ENCODE measurements around the gene PPP2R5C.
A peak's percentile ranks its signal among the peaks of the same experiment; 100 is the strongest.

PPP2R5C gene

GRCh38 chr14:101893759-101894158 lies 132.2 kb downstream of the PPP2R5C start:
- TF ChIP-seq NFIC (IDR thresholded peaks at IDR 0.05) (no peak), TEAD4 (IDR thresholded peaks at IDR 0.05) (no peak), TCF12 (IDR thresholded peaks at IDR 0.05; ENCODE audit: low read depth) (no peak)

DNA sequence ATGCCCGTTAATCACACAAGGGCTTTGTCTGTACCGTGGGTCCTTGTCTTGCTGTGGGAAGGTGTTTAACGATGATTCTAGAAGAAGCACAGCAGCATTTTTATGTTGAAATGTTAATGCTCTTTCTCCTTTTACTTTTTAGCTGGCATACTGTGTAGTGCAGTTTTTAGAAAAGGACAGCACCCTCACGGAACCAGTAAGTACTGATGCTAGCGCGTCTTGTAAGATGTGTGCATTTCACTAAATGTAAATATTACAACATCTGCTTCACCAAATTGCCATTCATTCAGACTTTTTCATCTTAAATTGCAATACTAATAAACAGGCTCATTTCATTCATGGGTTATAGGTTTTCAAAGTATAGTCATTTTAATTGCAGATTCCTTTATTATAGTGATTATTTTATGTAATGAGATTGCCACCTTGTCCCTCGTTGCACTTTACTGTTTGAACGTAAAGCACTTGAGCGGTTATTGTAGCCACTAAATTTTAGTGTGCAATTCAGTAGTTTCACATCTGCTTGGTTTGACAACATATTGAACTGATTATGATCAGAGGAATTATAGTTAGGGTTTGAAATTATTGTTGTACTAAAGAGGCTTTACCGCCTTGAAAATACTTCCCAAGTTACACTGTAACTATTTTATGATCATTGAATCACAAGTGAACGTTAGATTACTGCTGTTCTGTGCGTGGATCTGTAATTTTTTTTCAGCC lies 133.0 kb downstream of the PPP2R5C start:
- TF ChIP-seq RAD21 (IDR thresholded peaks at IDR 0.05; ENCODE audit: low read depth) (no peak), NFIC (IDR thresholded peaks at IDR 0.05) (no peak), CREB1 (IDR thresholded peaks at IDR 0.05; ENCODE audit: low read depth) (no peak), TAF1 (IDR thresholded peaks at IDR 0.05; ENCODE audit: low read depth) (no peak), FOXM1 (IDR thresholded peaks at IDR 0.05; ENCODE audit: borderline replicate concordance, low read depth) (no peak), ZBTB7A (IDR thresholded peaks at IDR 0.05; ENCODE audit: low read depth) (no peak), EP300 (IDR thresholded peaks at IDR 0.05; ENCODE audit: borderline replicate concordance) (no peak), TEAD4 (IDR thresholded peaks at IDR 0.05) (no peak), CEBPB (IDR thresholded peaks at IDR 0.05) (no peak), EGR1 (IDR thresholded peaks at IDR 0.05) (no peak), MAX (IDR thresholded peaks at IDR 0.05) (no peak), TCF12 (IDR thresholded peaks at IDR 0.05; ENCODE audit: low read depth) (no peak), YY1 (IDR thresholded peaks at IDR 0.05; ENCODE audit: low read depth) (no peak)
- TF ChIP-seq, protein P1, sequence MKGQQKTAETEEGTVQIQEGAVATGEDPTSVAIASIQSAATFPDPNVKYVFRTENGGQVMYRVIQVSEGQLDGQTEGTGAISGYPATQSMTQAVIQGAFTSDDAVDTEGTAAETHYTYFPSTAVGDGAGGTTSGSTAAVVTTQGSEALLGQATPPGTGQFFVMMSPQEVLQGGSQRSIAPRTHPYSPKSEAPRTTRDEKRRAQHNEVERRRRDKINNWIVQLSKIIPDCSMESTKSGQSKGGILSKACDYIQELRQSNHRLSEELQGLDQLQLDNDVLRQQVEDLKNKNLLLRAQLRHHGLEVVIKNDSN (IDR thresholded peaks at IDR 0.05): no peak
- TF ChIP-seq, protein P2, sequence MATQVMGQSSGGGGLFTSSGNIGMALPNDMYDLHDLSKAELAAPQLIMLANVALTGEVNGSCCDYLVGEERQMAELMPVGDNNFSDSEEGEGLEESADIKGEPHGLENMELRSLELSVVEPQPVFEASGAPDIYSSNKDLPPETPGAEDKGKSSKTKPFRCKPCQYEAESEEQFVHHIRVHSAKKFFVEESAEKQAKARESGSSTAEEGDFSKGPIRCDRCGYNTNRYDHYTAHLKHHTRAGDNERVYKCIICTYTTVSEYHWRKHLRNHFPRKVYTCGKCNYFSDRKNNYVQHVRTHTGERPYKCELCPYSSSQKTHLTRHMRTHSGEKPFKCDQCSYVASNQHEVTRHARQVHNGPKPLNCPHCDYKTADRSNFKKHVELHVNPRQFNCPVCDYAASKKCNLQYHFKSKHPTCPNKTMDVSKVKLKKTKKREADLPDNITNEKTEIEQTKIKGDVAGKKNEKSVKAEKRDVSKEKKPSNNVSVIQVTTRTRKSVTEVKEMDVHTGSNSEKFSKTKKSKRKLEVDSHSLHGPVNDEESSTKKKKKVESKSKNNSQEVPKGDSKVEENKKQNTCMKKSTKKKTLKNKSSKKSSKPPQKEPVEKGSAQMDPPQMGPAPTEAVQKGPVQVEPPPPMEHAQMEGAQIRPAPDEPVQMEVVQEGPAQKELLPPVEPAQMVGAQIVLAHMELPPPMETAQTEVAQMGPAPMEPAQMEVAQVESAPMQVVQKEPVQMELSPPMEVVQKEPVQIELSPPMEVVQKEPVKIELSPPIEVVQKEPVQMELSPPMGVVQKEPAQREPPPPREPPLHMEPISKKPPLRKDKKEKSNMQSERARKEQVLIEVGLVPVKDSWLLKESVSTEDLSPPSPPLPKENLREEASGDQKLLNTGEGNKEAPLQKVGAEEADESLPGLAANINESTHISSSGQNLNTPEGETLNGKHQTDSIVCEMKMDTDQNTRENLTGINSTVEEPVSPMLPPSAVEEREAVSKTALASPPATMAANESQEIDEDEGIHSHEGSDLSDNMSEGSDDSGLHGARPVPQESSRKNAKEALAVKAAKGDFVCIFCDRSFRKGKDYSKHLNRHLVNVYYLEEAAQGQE (IDR thresholded peaks at IDR 0.05; ENCODE audit: low read depth): no peak

- TF ChIP-seq CEBPB (IDR thresholded peaks at IDR 0.05) (peak; percentile 69; the same call in 1 of the 2 replicates), TEAD4 (IDR thresholded peaks at IDR 0.05) (no peak)
Measured at GRCh38 chr14:101895256-101895655, 133.7 kb downstream of the PPP2R5C start.

GRCh38 chr14:101897326-101897725 lies 135.8 kb downstream of the PPP2R5C start:
- no peak for TF ChIP-seq FOXM1 (IDR thresholded peaks at IDR 0.05; ENCODE audit: borderline replicate concordance, low read depth)
- TF ChIP-seq CEBPB (IDR thresholded peaks at IDR 0.05): no peak
- TF ChIP-seq TCF12 (IDR thresholded peaks at IDR 0.05; ENCODE audit: low read depth): no peak
- TF ChIP-seq, protein P2 (IDR thresholded peaks at IDR 0.05; ENCODE audit: low read depth): no peak
- no peak for TF ChIP-seq EGR1 (IDR thresholded peaks at IDR 0.05)

DNA sequence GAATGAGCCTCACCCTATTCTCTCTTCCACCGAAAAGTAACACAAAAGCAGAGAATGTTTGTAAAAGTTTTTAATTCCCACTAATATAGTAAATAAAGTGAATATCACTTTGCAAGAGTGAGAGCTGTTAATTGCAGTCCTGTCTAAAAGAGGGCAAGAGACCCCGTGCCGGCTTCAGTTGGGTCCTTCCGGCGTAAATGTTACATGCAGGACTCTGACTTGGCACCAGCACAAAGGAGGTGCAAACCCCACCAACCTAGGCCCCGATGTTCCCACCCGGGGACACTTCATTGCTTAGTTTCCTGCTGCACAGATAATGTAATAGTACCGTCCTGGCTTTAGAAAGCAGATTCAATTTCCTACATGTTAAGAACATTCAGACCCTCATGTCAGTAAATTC lies 136.9 kb downstream of the PPP2R5C start:
- no peak for TF ChIP-seq CREB1 (IDR thresholded peaks at IDR 0.05; ENCODE audit: low read depth)
- no peak for TF ChIP-seq NFIC (IDR thresholded peaks at IDR 0.05)
- no peak for TF ChIP-seq YY1 (IDR thresholded peaks at IDR 0.05; ENCODE audit: low read depth)
- TF ChIP-seq MAX (IDR thresholded peaks at IDR 0.05): no peak

- TF ChIP-seq, protein P2 (IDR thresholded peaks at IDR 0.05; ENCODE audit: low read depth): no peak
- TF ChIP-seq NFIC (IDR thresholded peaks at IDR 0.05) (no peak), ZBTB7A (IDR thresholded peaks at IDR 0.05; ENCODE audit: low read depth) (no peak), TEAD4 (IDR thresholded peaks at IDR 0.05) (no peak), RAD21 (IDR thresholded peaks at IDR 0.05; ENCODE audit: low read depth) (no peak), CEBPB (IDR thresholded peaks at IDR 0.05) (no peak), FOXM1 (IDR thresholded peaks at IDR 0.05; ENCODE audit: borderline replicate concordance, low read depth) (no peak), CREB1 (IDR thresholded peaks at IDR 0.05; ENCODE audit: low read depth) (no peak), MAX (IDR thresholded peaks at IDR 0.05) (no peak), YY1 (IDR thresholded peaks at IDR 0.05; ENCODE audit: low read depth) (no peak), TAF1 (IDR thresholded peaks at IDR 0.05; ENCODE audit: low read depth) (no peak), EP300 (IDR thresholded peaks at IDR 0.05; ENCODE audit: borderline replicate concordance) (no peak), EGR1 (IDR thresholded peaks at IDR 0.05) (no peak), TCF12 (IDR thresholded peaks at IDR 0.05; ENCODE audit: low read depth) (no peak)
- TF ChIP-seq, protein P1 (IDR thresholded peaks at IDR 0.05): no peak
Measured at GRCh38 chr14:101899263-101899662, 137.8 kb downstream of the PPP2R5C start.
